ENCODE data around the gene GDI1.

The GDI1 gene

DNA sequence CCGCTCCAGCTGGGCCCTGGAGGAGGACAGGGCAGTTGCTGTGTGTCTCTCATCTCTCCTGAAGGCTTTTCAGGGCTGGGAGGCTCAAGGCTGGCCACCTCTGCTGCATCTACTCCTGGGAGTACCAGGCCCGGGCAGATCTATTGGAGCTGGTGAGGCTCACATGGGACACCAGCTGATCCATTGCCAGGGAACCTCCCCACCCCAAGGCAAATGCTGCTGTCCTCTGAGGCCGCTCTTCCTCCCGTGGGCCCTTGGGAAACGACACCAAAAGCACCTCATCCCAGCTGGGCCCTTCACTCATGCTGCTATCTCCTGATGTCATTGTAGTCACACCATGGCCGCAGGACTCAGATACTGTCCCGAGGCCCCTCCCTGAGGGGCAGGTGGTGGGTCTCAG, 45.8 kb downstream of the GDI1 start:
- no peak overlapping the region for H3K4me3 ChIP-seq (ENCODE audit: low read depth, low read length)
- H3K79me2 ChIP-seq = no peaks in the 10 kb centered on the region
- H2AFZ ChIP-seq = no peak overlapping the region
- no peaks in the 10 kb centered on the region for H3K9me3 ChIP-seq (ENCODE audit: control insufficient read depth, low read length)
- no peak overlapping the region for H3K4me2 ChIP-seq (ENCODE audit: low read length)
- TF ChIP-seq, protein P1, sequence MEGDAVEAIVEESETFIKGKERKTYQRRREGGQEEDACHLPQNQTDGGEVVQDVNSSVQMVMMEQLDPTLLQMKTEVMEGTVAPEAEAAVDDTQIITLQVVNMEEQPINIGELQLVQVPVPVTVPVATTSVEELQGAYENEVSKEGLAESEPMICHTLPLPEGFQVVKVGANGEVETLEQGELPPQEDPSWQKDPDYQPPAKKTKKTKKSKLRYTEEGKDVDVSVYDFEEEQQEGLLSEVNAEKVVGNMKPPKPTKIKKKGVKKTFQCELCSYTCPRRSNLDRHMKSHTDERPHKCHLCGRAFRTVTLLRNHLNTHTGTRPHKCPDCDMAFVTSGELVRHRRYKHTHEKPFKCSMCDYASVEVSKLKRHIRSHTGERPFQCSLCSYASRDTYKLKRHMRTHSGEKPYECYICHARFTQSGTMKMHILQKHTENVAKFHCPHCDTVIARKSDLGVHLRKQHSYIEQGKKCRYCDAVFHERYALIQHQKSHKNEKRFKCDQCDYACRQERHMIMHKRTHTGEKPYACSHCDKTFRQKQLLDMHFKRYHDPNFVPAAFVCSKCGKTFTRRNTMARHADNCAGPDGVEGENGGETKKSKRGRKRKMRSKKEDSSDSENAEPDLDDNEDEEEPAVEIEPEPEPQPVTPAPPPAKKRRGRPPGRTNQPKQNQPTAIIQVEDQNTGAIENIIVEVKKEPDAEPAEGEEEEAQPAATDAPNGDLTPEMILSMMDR (IDR thresholded peaks at IDR 0.05) = no peak
- no peak overlapping the region for H3K27ac ChIP-seq
- no peaks in the 10 kb centered on the region for H3K27me3 ChIP-seq (ENCODE audit: control insufficient read depth, insufficient read depth, low read length)
- H3K4me1 ChIP-seq = no peaks in the 10 kb centered on the region
- no peaks in the 10 kb centered on the region for H3K36me3 ChIP-seq (ENCODE audit: control insufficient read depth, insufficient read depth, low read length)
- H3K9ac ChIP-seq = no peak overlapping the region

DNA sequence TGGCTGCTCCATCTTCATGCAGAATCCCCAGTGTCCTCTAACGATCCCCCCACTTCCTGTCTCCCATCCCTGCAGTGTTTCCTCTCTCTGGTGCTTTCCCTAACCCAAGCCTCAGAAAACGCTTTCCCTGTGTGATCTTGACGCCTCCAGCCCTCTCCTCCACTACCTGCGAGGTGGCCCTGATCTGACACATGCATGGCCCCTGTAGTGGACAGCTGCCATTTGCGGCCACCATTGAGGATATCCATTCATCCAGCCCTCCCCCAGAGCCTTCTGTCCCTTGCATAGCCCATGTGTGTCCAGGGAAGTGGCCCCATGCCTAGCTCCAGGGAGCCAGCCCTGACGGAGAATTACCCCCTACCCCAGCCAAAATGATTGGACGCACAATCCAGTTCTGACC, 46.4 kb downstream of the GDI1 start:
- Histone ChIP-seq H3K9ac (no peak overlapping the region), H2AFZ (no peak overlapping the region), H3K27me3 (ENCODE audit: control insufficient read depth, insufficient read depth, low read length) (no peaks in the 10 kb centered on the region), H3K4me3 (ENCODE audit: low read depth, low read length) (no peak overlapping the region), H3K27ac (no peak overlapping the region), H3K4me2 (ENCODE audit: low read length) (no peak overlapping the region), H3K9me3 (ENCODE audit: control insufficient read depth, low read length) (no peaks in the 10 kb centered on the region), H3K4me1 (no peaks in the 10 kb centered on the region), H3K36me3 (ENCODE audit: control insufficient read depth, insufficient read depth, low read length) (no peaks in the 10 kb centered on the region), H3K79me2 (no peaks in the 10 kb centered on the region)
- TF ChIP-seq, protein P1 (IDR thresholded peaks at IDR 0.05) = no peak

DNA sequence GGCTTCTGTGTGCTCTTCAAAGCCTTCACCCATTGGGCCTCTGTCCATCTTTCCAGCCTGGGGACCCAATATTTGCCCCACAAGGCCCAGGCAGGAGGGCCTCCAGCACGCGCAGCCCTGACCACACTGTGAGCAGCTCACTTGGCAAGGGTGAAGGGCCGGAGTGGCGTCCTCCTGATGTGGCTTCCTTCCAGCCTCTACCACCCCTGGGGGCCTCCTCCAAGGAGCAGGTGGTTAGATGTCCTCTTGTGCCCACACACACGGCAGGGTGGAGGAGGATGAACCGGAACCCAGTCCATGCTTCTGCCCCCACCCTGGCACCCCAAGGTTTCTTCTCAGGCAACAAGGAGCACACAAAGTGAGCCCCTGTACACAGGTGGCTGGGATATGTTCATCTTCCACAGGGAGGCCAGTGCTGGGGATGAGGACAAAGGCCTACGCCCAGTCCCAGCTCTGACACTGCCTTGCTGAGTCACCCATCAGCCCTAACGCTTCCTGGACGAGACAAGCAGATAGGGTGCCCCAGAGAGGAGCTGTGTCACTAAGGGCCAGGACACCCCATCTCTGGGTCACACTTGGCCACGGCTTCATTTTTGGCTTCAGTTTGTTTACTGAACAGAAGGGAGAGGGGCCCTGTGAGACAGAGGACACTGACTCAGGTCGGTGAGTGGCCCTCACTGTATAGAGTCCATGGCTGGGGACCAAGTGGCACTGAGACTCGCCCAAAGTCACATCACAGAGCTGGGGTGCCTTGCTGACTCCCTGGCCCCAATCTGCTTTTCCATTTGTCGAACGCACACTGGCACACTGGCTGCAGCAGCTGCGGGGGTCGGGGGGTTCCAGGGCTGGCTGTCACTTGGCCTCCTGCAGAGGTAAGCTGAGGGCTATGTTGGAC, 47.5 kb downstream of the GDI1 start:
- no peak overlapping the region for H2AFZ ChIP-seq
- no peak overlapping the region for H3K9ac ChIP-seq
- TF ChIP-seq, protein P1 (IDR thresholded peaks at IDR 0.05) = no peak
- H3K4me2 ChIP-seq (ENCODE audit: low read length) = no peak overlapping the region
- H3K27ac ChIP-seq = no peak overlapping the region
- no peak overlapping the region for H3K4me3 ChIP-seq (ENCODE audit: low read depth, low read length)
- no peaks in the 10 kb centered on the region for H3K36me3 ChIP-seq (ENCODE audit: control insufficient read depth, insufficient read depth, low read length)
- H3K9me3 ChIP-seq (ENCODE audit: control insufficient read depth, low read length) = no peaks in the 10 kb centered on the region
- no peaks in the 10 kb centered on the region for H3K79me2 ChIP-seq
- no peaks in the 10 kb centered on the region for H3K4me1 ChIP-seq
- no peaks in the 10 kb centered on the region for H3K27me3 ChIP-seq (ENCODE audit: control insufficient read depth, insufficient read depth, low read length)

DNA sequence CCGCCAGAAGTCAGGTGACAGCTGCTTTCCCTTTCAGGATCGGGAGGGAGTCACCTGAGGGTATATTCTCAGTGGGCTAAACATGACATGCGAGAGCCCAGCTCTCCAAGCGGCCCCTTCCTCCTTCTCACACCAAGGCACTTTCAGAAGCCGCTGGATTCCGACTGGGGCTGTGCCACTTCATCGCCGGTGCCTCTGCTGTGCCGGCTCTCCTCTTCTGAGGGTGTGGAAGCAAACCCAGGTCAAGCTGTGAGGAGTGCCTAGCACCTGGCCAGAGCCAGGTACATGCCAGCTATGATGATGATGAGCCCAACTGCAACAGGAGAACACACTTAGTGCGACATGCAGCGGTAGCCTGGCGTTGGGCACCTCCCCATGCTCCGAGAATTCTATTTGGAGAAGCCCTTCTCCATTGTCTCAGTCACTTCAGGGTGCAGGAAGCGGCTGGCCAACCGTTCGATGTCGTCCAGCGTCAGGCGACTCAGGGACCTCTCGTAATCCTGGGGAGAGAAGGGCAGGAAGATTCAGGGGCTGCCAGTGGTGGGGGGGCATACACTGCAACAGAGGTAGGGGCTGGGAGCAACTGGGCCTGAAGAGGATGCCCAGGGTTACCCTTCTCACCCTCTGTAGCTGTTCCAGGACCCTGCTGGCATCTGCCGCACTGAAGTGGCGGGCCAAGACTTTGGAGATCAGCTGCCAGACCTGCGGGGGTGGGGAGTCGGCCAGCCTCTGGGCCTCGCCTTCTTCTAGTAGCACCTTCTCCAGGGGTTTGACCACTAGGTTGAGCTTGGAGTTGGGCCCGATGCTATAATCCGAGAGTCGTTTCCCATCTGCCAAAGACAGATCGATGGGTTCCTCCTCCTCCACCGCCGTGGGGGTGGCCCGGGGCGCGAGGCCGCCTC, 48.4 kb downstream of the GDI1 start:
- Histone ChIP-seq H3K27ac (peak overlapping the region; percentile 39), H2AFZ (peak overlapping the region; percentile 68), H3K36me3 (ENCODE audit: control insufficient read depth, insufficient read depth, low read length) (no peaks in the 10 kb centered on the region), H3K4me2 (ENCODE audit: low read length) (peak overlapping the region; percentile 68), H3K27me3 (ENCODE audit: control insufficient read depth, insufficient read depth, low read length) (no peaks in the 10 kb centered on the region), H3K79me2 (no peaks in the 10 kb centered on the region), H3K9ac (no peak overlapping the region), H3K9me3 (ENCODE audit: control insufficient read depth, low read length) (no peaks in the 10 kb centered on the region), H3K4me1 (no peaks in the 10 kb centered on the region), H3K4me3 (ENCODE audit: low read depth, low read length) (peak overlapping the region; percentile 57)
- TF ChIP-seq, protein P1 (IDR thresholded peaks at IDR 0.05) = no peak
